NOMO-1 (cell line): ENCODE results near the gene RNF40.

Experiments
- DNase-seq, 2 experiments: peaks; one replicate each; lab custom pipeline; 2025; ENCODE audit not compliant: unreplicated experiment in 2 of 2; lab: John Stamatoyannopoulos, UW

The RNF40 gene

DNA sequence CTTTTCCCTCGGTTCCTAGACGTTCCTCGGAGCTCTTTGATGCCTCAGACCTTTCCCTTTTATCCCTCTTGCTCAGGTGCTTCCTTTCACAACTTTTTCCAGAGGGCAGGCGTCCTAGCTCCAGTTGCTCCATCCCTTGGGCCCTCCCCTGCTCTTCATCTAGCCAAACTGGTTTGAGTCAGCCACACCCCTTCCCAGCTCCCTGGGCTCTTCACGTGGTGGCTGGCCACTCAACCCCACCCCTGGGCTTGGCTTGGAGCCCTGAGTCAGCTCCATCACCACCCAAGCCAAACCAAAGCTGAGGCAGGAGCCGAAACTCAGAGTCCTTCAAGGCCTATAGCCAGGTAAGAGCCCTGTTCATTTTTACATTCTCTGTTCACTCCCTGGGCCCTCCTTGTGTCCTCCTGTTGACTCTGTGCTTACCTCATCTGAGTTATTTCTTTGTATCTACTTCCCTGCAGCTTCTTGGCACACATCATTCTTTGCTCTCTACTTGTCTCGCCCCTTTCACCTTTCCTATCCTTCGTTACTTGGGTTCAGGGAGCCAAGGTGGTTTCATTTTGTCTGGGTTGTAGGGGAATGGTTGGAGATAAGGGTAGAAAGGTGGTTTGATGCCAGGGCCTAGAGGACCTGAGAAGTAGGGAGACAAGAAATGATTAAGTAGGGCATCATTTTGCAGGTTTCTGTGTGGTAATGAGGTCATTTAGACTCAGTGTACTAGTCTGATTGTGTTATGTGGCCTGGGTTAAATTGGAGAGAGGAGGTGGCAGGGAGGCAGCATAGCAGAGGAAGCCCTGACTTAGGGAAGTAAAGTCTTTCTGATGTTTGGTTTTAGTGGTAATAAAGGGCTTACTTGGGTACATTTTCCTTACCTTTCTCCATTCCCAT is 21.5 kb upstream of the RNF40 start:
- DNase-seq = no peak

DNA sequence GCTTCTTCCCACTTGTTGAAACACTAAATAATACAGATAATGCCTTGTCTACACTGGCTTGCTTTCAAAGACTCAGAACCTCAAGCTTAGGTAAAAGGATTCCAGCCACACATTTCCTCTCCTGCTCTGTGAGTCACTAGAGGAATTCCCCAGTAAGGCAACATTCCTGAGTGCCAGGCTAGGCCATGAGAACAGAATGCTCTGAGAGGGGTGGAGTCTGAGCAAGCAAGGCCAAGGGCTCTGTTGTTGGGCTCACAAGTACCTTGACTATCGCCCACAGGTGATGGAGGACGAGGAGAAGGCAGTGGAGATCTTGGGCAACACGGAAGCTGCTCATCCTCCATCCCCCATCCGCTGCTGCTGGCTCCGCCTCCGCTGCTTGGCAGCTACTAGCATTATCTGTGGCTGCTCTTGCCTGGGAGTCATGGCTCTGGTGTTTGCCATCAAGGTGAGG is 20.6 kb upstream of the RNF40 start:
- DNase-seq = no peak

DNA sequence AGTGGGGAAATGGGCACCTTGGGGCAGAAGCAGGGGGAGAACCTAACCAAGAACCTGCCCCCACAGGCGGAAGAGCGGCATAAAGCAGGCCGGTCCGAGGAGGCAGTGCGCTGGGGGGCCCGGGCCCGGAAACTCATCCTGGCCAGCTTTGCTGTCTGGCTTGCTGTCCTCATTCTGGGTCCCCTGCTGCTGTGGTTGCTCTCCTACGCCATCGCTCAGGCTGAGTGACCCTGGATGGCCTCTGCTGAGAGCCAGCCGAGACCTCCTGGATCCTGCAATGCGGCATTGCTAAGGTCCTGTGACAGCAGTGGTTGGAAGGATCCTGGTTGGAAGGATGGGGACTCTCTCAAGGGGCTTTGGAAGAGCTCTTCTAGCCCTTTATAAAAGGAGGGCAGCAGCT is 18.4 kb upstream of the RNF40 start:
- no peak for DNase-seq

DNA sequence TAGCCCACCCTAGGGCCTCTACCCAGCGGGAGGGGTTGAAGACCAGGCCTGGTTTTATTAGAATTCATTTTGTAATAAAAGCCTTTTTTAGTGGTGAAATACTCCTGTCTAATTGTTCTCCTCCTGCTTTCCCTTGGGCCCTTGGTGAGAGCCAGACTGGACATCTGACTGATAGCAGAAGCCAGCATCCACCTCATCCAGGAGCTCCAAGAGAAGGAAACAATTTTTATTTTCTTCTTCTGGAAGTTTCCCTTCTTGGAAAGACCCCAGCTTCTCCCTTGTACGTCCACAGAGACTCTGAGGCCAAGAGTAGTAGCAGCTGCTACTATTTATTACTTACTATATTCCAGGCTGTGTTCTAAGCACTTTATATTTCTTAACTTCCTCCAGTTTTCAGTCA is 17.9 kb upstream of the RNF40 start:
- no peak for DNase-seq

DNA sequence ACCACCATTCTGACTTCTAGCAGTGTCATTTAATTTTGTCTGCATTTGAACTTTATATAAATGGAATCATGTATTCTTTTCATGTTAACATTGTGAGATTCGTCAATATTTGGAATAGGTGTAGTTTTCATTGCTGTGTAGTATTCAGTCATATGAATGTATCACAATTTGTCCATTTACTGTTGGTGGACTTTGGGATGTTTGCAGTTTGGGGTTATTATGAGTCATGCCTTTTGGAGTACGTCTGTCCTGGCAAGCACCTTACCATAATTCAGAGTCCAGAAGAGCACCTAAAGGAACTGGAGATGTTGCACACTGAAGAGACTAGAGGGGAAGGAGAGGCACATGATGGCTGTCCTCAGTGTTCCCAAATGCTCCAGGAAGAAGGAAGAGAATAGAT is 17.0 kb upstream of the RNF40 start:
- DNase-seq = no peak

DNA sequence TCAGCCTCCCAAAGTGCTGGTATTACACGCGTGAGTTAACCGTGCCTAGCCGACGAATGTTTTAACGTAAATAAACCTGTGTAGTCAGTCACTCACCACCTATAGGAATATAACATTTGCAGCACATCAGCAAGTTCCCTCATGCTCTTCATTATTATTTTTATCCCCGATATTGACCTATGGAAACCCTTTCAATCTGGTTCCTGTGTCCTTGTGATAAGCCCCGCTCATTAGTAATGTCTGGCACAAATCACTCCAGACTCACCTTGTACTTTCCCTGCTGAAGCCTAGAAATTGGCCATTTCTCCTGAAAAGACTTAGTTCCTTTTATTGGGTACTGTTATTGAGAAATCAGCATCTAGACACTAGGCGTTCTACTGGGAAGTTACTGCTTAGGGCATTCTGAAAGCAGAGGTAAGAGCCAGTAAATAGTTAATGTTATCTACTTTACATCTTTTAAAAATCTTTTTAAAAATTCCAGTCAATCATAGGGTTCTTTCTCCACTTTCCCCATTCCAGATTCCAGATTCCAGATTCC is 15.4 kb upstream of the RNF40 start:
- DNase-seq = peak in 1 of 2 experiments; percentile 48

DNA sequence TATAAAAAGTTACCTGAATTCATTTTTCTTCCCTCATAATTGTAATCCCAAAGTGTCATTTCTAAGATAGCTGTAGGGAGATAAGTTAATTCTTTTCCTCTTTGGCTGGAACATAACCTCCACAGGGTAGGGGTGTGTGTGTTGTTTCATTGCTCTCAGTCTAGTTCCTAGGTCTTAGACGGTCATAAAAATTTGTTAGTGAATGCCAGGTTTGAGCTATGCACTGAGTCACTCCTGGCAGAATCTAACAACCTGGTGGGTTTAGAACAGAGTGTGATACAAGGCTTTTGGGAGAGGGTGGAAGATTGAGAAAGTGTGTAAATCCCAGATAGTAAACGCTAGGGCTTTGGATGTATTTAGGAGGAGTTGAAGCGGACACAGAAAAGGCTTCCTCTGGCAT is 14.8 kb upstream of the RNF40 start:
- no peak for DNase-seq

DNA sequence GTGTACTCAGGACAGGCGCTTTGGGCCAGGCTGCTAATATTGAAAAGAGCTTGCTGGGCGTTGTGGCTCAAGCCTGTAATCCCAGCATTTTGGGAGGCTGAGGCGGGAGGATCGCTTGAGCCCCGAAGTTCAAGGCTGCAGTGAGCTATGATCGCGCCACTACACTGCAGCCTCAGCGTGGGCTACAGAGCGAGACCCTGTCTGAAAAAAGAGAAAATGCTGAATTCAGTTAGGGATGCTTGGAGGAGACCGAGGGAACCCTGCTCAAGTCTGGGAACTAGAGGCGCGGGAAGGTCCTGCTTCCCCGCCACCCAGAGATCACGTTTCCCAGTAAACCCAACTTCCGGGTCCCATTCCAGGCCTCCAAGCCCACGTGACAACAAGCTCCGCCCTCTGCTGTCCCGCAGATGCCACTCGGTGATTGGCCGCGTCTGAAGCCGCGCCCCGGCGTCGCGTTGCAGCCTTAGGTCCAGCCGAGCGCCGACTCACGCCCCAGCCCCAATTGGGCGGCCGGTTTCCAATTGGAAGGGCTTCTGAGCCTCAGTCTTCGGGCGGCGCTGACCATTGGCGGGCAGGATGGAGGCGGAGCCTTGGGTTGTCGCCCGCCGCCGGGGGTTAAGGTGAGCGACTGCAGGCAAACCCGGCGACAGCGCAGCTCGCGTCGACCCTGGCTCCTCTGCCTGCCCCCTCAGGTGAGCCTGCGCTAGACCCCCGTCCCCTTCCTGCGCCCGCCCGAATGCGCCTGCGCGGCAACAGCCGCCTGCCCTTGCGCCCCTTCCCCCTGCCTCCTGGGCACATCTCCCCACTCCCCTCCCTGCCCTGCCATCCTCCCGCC is 14.1 kb upstream of the RNF40 start, which contains the start of gene PHKG2:
Gene PHKG2 (plus strand): TSS at position 627 of the 835 bp plus-strand sequence. CDS start 396 bp downstream, outside the sequence.
- DNase-seq = peak; percentile 98 to 100

DNA sequence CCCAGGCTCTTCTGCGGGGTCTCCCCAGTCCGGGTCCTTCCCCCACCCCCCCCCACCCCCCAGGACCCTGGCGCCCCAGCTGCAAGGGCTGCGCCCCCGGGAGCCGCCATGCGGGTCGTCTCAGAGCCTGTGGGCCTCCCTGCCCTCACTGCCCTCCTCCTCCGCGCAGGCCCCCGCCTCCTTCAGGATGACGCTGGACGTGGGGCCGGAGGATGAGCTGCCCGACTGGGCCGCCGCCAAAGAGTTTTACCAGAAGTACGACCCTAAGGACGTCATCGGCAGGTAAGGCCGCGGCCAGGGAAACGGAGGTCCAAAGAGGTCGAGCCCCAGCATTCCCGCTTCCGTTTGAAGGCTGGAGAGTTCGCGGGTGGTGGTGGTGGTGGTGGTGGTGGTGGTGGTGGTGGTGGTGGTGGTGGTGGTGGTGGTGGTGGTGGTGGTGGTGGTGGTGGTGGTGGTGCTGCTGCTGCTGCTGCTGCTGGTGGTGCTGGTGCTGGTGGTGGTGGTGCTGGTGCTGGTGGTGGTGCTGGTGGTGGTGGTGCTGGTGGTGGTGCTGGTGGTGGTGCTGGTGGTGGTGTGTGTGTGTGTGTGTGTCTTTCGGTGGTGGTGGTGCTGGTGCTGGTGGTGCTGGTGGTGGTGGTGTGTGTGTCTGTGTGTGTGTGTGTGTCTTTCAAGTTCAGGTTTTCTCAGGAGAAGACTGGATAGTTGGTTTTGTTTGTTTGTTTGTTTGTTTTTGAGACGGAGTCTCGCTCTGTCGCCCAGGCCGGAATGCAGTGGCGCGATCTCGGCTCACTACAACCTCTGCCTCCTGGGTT is 13.3 kb upstream of the RNF40 start:
- DNase-seq = peak in 1 of 2 experiments; percentile 18

DNA sequence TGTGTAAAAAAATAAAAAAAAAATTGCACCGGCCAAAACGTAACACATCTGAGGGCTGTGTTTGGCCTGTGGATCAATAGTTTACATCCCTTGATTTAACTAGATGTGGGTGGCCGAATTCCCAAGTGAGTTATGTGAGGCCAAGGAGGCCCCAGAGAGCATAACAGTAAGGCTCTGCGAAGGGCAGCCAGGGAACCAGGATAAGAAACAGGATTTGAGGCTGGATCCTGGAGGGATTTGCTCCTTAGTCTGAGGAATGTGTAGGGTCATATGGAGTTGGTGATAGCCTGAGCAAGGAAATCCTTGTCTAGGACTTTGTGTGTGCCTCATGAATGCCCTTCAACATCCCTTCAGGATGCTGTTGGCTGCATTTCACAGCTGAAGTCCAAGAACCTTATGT is 11.9 kb upstream of the RNF40 start:
- no peak for DNase-seq

DNA sequence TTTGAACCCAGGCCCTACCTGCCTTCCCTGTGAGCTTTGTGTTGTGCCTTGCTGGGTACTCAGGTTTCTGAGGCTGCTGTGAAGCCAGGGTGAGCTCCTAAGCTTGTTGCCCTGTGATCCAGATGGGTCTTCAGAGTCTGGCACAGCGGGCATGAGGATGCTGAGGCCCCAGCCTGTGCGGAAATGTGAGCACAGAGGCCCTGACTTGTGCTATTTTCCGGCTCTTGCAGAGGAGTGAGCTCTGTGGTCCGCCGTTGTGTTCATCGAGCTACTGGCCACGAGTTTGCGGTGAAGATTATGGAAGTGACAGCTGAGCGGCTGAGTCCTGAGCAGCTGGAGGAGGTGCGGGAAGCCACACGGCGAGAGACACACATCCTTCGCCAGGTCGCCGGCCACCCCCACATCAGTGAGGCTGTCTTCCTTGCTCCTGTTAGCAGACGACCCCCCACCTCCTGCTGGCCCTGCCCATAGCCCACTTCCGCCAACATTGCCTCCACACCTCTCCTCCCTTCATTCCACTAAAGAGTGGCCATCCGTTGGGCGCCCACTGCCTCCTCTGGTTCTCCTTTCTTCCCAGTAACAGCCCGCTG is 11.2 kb upstream of the RNF40 start:
- DNase-seq = no peak

DNA sequence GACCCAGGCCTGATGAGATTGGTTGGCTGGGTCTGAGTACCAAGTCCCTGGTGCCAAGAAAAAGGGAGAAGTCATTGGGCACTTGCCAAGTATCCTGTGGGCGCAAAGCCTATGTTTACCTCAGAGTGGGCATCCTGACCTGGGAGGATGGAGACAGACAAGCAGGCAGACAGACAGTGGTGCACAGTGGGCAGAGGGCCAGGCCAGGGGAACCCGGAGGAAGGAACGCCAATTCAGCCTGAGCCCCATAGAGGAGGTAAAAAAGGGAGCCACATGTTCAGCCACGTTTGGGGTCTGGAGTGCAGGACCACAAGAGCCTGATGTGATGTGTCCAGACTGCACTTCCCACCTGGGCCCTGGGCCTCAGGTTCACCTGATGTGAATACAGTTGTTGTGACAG is 8.5 kb upstream of the RNF40 start:
- no peak for DNase-seq

DNA sequence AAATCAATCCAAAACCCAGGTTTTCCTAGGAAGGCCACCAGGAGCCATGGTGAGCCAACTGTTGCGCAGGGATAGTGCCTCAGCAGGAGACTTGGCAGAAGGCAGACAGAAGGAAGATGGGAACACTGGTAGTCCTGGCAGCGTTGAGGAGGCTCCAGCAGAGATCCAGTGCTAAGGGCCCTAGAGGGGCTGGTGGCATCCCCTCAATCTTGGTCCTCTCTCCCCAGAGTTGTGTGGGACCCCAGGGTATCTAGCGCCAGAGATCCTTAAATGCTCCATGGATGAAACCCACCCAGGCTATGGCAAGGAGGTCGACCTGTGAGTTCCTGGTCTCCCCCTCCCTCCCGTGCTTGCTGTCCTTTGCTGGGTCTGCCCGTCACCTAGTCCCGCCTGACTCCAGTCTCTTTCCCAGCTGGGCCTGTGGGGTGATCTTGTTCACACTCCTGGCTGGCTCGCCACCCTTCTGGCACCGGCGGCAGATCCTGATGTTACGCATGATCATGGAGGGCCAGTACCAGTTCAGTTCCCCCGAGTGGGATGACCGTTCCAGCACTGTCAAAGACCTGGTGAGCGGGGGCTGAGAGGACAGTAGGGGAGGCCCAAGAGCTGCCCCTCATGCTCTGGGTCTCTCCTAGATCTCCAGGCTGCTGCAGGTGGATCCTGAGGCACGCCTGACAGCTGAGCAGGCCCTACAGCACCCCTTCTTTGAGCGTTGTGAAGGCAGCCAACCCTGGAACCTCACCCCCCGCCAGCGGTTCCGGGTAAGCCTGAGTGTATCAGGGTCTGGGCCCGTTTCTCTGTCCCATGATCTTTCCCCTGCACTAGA is 6.0 kb upstream of the RNF40 start:
- no peak for DNase-seq

DNA sequence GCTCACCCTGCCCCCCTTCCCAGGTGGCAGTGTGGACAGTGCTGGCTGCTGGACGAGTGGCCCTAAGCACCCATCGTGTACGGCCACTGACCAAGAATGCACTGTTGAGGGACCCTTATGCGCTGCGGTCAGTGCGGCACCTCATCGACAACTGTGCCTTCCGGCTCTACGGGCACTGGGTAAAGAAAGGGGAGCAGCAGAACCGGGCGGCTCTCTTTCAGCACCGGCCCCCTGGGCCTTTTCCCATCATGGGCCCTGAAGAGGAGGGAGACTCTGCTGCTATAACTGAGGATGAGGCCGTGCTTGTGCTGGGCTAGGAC is 5.4 kb upstream of the RNF40 start:
- no peak for DNase-seq

DNA sequence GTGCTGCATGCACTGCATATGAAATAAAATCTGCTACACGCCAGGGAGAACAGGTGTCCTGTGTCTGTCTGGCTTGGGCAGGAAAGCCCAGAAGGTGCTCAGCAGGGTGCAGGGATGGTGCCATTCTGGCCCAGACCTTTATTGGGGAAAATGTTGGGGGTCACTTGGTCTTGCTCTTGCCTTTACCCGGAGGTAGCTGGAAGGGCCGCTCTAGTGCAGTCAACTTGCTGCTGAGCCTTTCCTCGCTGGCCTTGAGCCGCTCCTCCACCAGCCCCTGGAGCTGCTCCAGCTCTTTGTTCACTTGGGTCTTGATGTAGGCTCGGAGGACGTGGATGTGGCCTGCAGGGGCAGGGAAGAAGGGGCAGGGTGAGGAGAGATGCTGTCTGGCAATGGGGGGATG is 4.8 kb upstream of the RNF40 start:
- no peak for DNase-seq

DNA sequence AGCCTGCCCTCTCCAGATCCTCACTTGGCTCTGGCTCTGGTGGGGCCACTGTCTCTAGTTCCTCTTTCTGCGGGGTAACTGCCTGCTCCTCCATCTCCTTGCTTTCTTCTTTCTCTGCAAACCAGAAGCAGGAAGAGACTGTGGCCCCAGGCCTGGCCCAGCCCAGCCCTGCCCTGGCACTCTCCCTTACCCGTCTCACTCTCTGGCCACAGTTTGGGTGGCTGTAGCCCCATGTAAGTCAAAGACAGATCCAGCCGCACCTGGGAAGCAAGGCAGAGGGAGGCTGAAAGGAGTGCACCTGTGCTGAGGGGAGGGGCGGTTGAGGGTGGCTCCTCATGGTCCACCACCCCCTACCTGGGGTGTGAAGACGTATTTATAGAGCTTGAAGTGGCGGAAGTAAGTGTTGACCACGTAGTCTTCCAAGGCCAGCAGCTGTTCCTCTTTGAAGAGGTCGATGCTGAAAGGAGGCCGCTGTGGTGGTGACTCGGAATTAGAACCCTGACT is 3.1 kb upstream of the RNF40 start:
- peak; percentile 90 to 96 for DNase-seq

DNA sequence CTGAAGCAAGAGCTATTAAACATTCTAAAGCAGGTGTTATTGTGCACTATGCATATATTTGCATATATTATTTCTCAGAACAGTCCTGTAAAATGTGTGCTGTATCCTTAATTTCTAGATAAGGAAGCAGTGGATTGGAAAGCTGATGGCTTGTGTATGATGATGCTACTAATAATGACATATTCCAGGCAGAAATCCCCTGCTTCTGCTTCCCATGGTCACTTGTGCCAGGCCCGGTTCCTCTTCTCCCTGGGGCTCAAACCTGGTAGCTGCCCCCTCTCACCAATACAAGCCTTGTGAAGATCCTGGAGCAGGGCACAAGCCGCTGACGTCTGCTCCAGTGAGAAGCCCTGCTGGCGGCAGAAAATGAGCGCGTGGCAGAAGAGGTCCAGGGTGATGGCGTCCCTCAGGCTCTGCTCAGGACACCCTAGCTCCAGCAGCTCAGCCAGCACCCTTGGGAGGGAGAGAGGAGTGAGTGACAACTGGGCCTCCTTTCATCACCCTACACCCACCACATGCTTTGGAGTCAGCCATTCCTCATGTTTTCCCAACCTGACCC is 2.0 kb upstream of the RNF40 start:
- no peak for DNase-seq

DNA sequence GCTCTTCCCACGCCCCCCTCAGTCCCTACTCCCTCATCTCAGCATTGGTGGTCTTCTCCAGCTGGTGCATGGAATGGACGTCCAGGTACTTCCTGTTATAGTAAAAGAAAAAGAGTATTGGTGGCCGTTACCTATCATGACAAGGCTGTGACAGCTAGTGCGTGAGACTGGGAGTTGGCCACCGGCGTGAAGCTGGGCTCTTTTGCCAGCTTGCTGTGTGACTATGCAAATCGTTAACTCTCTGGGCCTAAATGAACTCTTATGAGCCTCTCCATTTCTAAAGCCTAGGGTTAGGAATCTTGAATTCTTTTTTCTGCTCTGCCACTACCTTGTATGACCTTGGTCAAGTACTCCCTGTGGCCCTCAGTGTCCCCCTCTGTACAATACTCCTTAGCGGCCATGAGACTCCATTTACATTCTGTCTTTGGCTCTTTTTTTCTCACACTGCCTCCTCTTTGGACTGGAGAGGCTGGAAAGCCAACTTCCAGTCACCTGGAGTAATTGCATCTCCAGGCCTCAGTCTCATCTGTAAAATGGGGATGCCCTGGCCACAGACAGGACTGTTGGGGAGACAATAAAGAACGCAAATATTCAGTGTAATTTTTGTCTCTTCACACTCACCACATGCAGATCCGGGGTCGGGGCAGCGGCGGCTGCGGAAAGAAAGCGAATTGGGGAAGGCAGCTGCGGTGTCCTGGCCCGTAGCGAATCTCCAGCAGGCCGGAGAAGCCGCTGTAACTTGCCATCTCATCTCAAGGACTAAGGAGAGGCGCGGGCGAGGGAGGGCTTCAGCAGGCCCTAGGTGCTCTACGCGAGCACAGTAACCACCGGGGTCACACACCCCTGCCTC is 1.3 kb upstream of the RNF40 start:
- peak in 1 of 2 experiments; percentile 21 for DNase-seq
